HG02610 (cell line): Measurements from ENCODE around the gene ADGRE1.
"Not testable (repeated sequence)": the region's sequence is repeated elsewhere in the genome, so short reads cannot be mapped to it uniquely, and the experiment has no call there.

Experiments used
- ATAC-seq: cut with Tn5 transposase; IDR thresholded peaks from one replicate; pipeline ENCODE4 v1.9.1; 2021; ENCODE audit warnings: mild to moderate bottlenecking, moderate library complexity; ENCODE audit not compliant: unreplicated experiment

ADGRE1 gene

DNA sequence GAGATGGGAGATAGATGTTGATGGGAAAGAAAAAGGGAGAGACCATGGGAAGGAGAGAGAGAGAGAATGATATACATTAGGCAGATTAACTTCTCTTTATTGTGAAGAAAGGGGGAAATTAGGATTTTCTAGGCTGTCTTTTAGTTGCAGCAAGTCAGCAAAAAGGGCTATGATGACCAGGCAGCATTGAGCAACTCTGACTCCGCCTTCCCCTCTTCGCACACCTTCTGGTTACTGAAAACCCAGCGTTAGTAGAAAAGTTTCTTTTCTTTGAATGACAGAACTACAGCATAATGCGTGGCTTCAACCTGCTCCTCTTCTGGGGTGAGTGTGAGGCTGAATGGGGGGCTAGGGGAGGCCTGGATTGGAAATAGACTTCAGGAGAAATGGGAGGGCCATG lies at the start of gene ADGRE1:
Gene ADGRE1 (plus strand): TSS at position 264 of the 400 bp plus-strand sequence. CDS start 30 bp downstream, at position 294.
- no peak for ATAC-seq

DNA sequence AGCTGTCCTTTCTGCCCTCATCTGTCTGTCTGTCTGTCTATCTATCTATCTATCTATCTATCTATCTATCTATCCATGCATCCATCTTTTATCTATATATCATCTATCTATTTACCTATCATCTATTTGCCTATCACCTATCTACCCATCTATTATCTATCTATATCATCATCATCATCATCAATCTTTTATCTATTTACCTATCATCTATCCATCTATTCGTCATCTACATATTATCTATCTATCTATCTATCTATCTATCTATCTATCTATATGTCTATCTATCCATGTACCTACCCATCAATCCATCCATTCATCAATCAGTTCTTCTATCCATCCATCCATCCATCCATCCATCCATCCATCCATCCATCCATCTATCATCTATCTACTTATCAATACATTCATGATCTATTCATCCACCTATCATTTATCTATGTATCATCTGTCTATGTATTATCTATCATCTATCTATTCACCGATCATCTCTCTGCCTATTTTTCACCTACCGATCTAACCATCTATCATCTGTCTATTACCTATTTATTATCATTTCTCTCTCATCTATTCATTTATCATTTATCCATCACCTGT lies 49.2 kb upstream of the ADGRE1 start:
- no peak for ATAC-seq

- no peak for ATAC-seq
Observed at GRCh38 chr19:6842871-6843607, 44.3 kb upstream of the ADGRE1 start.

- ATAC-seq = no peak
Observed at GRCh38 chr19:6847828-6848200, 39.6 kb upstream of the ADGRE1 start.

DNA sequence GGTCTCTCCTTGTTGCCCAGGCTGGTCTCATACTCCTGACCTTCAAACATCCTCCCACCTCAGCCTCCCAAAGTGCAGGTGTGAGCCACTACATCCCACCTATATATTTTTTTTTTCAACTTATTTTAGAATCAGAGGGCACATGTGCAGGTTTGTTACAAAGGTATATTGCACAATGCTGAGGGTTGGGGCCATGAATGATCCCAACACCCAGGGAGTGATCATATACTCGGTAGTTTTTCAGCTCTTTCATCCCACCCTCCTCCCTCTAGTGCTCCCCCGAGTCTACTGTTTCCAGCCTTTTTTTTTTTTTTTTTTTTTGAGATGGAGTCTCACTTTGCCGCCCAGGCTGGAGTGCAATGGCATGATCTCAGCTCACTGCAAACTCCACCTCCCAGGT lies 38.4 kb upstream of the ADGRE1 start:
- ATAC-seq = no peak

DNA sequence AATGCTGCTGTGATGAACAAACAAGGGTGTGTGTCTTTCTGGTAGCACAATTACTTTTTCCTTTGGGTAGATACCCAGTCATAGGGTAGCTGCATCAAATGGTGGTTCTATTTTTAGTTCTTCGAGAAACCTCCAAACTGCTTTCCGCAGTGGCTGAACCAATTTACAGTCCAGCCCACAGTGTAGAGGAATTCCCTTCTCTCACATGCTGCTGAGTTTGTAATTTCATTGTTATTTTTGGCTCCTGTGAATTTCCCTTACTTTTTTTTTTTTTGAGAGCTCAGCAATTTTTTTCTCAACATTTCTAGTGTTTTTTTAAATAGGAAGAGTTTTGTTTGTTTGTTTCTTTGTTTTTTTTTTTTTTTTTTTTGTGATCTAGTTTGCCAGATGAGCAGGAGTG lies 37.5 kb upstream of the ADGRE1 start:
- ATAC-seq = no peak

DNA sequence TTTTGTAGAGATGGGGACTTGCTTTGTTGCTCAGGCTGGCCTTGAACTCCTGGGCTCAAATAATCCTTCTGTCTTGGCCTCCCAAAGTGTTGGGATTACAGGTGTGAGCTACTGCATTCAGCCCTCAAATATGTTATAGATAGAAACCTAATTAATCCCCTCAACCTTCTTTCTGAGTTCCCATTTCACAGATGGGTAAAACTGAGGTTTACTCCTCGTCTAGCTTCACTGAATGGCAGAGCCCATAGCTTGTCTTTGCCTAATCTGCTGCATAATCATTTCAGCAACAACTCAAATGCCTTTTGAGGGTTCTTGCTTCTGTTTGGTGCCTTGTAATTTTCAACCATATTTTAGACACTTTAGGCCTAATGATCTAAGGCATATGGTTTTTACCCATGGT lies 36.0 kb upstream of the ADGRE1 start:
- ATAC-seq = no peak

- no peak for ATAC-seq
Observed at GRCh38 chr19:6852001-6852400, 35.4 kb upstream of the ADGRE1 start.

DNA sequence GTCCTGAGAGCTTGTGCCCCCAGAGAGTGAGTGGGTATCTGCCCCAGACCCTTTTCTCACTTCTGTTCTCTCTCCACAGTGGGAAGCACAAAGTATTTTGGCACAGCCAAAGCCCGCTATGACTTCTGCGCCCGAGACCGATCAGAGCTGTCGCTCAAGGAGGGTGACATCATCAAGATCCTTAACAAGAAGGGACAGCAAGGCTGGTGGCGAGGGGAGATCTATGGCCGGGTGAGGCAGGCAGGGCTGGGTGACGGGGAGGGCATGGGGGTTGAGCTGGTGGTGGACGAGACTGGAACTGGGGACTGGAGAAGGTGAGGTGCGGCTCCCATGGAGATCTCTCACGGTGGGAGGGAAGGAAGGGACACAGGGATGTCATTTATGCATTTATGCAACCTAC lies 33.5 kb upstream of the ADGRE1 start:
- ATAC-seq = no peak

GRCh38 chr19:6854758-6855157 lies 32.6 kb upstream of the ADGRE1 start:
- ATAC-seq = no peak

GRCh38 chr19:6856749-6857372 lies 30.5 kb upstream of the ADGRE1 start:
- ATAC-seq = no peak

DNA sequence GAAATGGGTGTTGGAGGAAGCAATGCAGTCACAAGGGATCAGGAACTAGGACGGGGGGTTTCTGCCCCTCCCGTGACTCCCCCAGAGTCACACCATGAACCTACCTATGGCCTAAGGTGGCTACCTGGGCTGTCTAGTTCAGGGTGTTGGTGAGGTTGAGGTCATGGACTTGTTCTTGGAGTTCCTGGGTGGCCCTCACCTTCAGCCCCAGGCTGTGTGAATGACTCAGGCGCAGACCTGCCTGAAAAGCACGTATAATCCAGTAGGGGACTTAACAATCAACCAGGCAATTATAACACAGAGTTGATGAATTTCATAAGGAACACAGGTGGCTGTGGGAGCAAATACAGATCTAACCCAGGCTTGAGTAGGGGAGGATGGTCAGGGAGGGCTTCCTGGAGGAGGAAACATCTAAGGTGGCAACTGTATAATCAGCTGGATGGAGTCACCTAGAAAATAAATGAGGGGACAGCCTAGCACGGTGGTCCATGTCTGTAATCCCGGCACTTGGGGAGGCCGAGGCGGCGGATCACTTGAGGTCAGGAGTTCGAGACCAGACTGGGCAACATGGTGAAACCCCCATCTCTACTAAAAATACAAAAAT lies 25.6 kb upstream of the ADGRE1 start:
- ATAC-seq = no peak

- ATAC-seq = peak; percentile 68
Observed at GRCh38 chr19:6862673-6863078, 24.7 kb upstream of the ADGRE1 start.

DNA sequence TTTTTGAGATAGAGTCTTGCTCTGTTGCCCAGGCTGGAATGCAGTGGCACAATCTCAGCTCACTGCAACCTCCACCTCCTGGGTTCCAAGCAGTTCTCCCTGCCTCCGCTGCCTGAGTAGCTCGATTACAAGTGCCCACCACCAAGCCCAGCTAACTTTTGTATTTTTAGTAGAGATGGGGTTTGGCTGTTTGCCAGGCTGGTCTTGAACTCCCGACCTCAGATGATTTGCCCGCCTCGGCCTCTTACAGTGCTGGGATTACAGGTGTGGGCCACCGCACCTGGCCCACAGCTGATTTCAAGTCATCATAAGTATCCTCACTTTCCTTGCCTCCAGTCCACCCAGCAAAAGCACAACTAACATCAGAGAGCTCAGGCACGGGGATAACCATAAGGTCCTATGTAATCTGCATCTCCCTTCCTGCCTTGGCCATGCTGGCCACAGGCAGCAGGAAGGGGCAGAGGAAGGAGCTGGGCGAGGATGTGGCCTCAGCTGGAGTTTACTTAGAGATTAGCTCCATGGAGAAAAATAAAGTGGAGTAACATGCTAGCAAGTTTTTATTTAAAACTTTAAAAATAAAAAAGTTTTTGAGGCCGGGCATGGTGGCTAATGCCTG lies 22.9 kb upstream of the ADGRE1 start:
- ATAC-seq = no peak

- ATAC-seq = no peak
Observed at GRCh38 chr19:6865849-6866248, 21.5 kb upstream of the ADGRE1 start.

GRCh38 chr19:6866741-6867151 lies 20.6 kb upstream of the ADGRE1 start:
- ATAC-seq = no peak

- no peak for ATAC-seq
Observed at GRCh38 chr19:6868351-6868750, 19.0 kb upstream of the ADGRE1 start.

DNA sequence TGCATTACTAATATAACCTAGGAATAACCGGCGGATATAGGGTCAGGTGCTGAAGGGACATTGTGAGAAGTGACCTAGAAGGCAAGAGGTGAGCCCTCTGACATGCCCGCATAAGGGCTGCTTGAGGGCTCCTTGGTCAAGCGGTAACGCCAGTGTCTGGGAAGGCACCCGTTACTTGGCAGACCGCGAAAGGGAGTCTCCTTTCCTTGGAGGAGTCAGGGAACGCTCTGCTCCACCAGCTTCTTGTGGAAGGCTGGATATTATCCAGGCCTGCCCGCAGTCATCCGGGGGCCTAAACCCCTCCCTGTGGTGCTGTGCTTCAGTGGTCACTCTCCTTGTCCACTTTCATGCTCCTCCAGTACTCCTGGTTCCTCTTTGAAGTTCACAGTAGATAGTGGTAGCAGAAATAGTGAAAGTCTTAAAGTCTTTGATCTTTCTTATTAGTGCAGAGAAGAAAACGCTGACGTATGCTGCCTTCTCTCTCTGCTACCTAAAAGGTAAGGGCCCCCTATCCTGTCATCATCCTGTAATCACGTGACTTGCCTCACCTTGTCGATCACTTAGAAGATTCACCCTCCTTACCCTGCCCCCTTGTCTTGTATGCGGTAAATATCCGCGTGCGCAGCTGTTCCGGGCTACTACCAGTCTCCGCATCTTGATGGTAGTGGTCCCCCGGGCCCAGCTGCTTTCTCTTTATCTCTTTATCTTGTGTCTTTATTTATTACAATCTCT lies 18.1 kb upstream of the ADGRE1 start:
- not testable (repeated sequence) for ATAC-seq

DNA sequence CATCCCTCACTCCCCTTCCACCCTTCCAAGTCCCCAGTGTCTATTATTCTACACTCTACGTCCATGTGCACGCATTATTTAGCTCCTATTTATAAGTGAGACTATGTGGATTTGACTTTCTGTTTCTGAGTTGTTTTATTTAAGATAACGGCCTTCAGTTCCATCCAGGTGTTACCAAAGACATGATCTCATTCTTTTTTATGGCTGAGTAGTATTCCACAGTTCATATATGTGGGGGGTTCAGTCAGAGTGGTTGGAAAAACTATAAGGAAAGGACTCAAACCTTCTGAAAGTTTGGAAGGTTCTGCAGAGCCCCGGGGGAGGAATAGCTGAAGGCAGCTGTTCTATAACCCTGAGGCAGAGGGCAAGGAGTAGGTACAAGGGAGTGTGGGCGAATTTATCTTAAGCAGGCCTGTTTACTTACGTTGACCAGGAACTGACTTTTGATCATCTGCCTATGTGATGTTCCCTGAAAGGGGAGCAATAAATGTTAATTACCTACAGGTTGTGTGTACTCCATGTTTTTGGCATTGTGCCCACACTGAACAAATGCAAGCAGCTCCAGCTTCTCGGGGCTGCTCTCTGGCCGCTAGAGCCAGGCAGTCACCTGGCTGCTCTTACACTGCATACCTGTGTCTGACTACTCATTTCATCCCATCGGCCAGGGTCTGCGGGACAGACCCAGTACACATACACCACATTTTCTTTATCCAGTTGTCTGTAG lies 13.5 kb upstream of the ADGRE1 start:
- ATAC-seq = no peak

DNA sequence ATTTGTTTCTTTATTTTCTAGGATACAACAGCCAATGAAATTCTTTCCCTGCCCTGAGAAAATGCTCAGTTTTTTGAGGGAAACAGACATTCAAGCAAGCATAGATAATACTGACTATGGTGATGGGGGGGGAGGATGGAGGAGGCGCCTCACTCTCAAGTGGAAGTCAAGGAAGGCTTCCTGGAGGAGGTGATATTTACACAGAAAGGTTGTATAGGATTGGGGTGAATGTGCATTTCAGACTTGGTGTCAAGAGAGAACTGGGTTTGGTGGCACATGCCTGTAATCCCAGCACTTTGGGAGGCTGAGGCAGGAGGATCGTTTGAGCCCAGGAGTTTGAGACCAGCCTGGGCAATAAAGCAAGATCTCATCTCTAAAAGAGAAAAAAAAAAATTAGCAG lies 12.2 kb upstream of the ADGRE1 start:
- no peak for ATAC-seq
